ENCODE measurements around the gene MKS1. TPM values are rescaled to one million over a fixed set of nuclear protein-coding genes. Genes with fewer than 3 reads are reported as not detected.
A peak's percentile ranks its signal among the peaks of the same experiment; 100 is the strongest.

Gene MKS1
- total RNA-seq, 1 experiment from 2014 or later = 24.8 TPM

GRCh38 chr17:58204796-58205195, 14.3 kb downstream of the MKS1 start:
- H3K27ac ChIP-seq (ENCODE audit: insufficient read length, low read depth, low read length) = no peak overlapping the region
- no peak overlapping the region for H3K23ac ChIP-seq (ENCODE audit: insufficient read length, low read depth, low read length)
- TF ChIP-seq CTCF (conservative IDR thresholded peaks at IDR 0.05) = no peak

More at GRCh38 chr17:58204796-58205195, 14.3 kb downstream of the MKS1 start:
- no peak overlapping the region for H4K5ac ChIP-seq (ENCODE audit: insufficient read length, low read depth, low read length)
- no peaks in the 10 kb centered on the region for H3K27me3 ChIP-seq (ENCODE audit: insufficient read depth, low read length)
- no peak overlapping the region for H2BK5ac ChIP-seq (ENCODE audit: insufficient read length, low read length)
- H2BK12ac ChIP-seq (ENCODE audit: insufficient read length, low read depth, low read length) = no peak overlapping the region
- H3K4me3 Mint-ChIP-seq = no peak overlapping the region
- no peaks in the 10 kb centered on the region for H3K23me2 ChIP-seq (ENCODE audit: insufficient read length, low read depth, low read length, poor library complexity, severe bottlenecking)
- H2AK5ac ChIP-seq (ENCODE audit: insufficient read length, low read length) = no peak overlapping the region
- H4K91ac ChIP-seq (ENCODE audit: insufficient read length, low read depth, low read length) = no peak overlapping the region
- peaks cover 16% of the 10 kb centered on the region for H3K27me3 Mint-ChIP-seq (ENCODE audit: low read depth)
- H3K4me1 ChIP-seq (ENCODE audit: insufficient read depth, low read length) = no peaks in the 10 kb centered on the region
- H3T11ph ChIP-seq (ENCODE audit: low read length) = no peak overlapping the region
- H3K9ac ChIP-seq (ENCODE audit: extremely low read depth, insufficient read length, low read length) = no peak overlapping the region
- H2AFZ ChIP-seq (ENCODE audit: low read length) = no peak overlapping the region
- no peak overlapping the region for H3K56ac ChIP-seq (ENCODE audit: insufficient read length, low read depth, low read length)
- no peaks in the 10 kb centered on the region for H3K9me3 Mint-ChIP-seq
- H2BK120ac ChIP-seq (ENCODE audit: low read depth, low read length, poor library complexity, severe bottlenecking) = no peak overlapping the region
- no peak overlapping the region for H3K4ac ChIP-seq (ENCODE audit: low read depth, low read length)
- no peaks in the 10 kb centered on the region for H3K79me1 ChIP-seq (ENCODE audit: insufficient read depth, low read depth, low read length, poor library complexity, severe bottlenecking)
- WGBS (ENCODE audit: extremely low coverage, insufficient read length, low lambda C conversion rate) = no CpG with 5 or more reads among the region's 5 CpGs
- H2BK20ac ChIP-seq (ENCODE audit: low read depth, low read length, poor library complexity, severe bottlenecking) = no peak overlapping the region
- H4K8ac ChIP-seq (replicated peaks; ENCODE audit: insufficient read length, low read depth, low read length) = no peak overlapping the region
- no peaks in the 10 kb centered on the region for H3K9me3 ChIP-seq (ENCODE audit: control insufficient read depth, low read depth, low read length)
- H3K4me2 ChIP-seq (ENCODE audit: insufficient read depth, insufficient read length, low read length) = no peak overlapping the region
- DNase-seq = peak; percentile 13
- peaks cover 0 to 4% of the 10 kb centered on the region in 2 experiments; a peak in 1 of 4 replicates for H3K4me1 Mint-ChIP-seq
- no peak overlapping the region for H3K27ac Mint-ChIP-seq
- H3K18ac ChIP-seq (ENCODE audit: insufficient read length, low read depth, low read length) = no peak overlapping the region
- no peak overlapping the region for H2BK15ac ChIP-seq (ENCODE audit: low read depth, low read length)
- no peaks in the 10 kb centered on the region for H4K20me1 ChIP-seq (ENCODE audit: control insufficient read depth, insufficient read depth, insufficient read length)
- H3K14ac ChIP-seq (ENCODE audit: insufficient read depth, low read length) = no peak overlapping the region
- no peaks in the 10 kb centered on the region for H3K79me2 ChIP-seq (ENCODE audit: insufficient read depth, low read length)
- peaks cover 5 to 23% (median 15%) of the 10 kb centered on the region in 3 experiments; a peak in 6 of 7 replicates for H3K36me3 Mint-ChIP-seq (ENCODE audit: insufficient read depth in 1 of 3, low read depth in 3 of 3)
